DND-41 (cell line): ENCODE results near the gene LDLR.

Experiments used
- EZH2 ChIP-seq: IDR thresholded peaks from 3 replicates; pipeline ENCODE4 v1.6.1; 2012; ENCODE audit warnings: borderline replicate concordance, low read depth, mild to moderate bottlenecking, moderate library complexity, low read length, inconsistent platforms; ENCODE audit not compliant: severe bottlenecking
- TF ChIP-seq, protein P1 (sequence below): IDR thresholded peaks from 2 replicates; pipeline ENCODE4 v1.5.1; 2012; ENCODE audit warnings: borderline replicate concordance, low read length, moderate library complexity, mild to moderate bottlenecking; ENCODE audit not compliant: poor library complexity, severe bottlenecking; ENCODE audit errors: extremely low read depth

DNA sequence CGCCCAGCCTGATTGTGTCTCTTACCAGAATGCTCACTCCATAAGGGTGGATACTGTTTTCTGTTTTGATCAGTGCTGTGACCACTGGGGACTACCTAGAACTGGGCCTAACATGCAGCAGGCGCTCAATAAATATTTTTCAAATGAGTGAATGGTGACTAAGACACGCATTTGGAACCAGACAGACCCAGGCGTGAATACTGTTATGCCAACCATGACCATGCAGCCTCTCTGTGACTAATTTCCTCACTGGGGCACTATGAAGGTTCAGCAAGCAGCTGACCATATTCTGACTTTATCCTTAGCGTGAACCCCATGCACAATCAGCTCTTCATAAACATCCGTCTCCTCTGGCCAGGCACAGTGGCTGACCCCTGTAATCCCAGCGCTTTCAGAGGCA, 79.3 kb downstream of the LDLR start:
- TF ChIP-seq, protein P1, sequence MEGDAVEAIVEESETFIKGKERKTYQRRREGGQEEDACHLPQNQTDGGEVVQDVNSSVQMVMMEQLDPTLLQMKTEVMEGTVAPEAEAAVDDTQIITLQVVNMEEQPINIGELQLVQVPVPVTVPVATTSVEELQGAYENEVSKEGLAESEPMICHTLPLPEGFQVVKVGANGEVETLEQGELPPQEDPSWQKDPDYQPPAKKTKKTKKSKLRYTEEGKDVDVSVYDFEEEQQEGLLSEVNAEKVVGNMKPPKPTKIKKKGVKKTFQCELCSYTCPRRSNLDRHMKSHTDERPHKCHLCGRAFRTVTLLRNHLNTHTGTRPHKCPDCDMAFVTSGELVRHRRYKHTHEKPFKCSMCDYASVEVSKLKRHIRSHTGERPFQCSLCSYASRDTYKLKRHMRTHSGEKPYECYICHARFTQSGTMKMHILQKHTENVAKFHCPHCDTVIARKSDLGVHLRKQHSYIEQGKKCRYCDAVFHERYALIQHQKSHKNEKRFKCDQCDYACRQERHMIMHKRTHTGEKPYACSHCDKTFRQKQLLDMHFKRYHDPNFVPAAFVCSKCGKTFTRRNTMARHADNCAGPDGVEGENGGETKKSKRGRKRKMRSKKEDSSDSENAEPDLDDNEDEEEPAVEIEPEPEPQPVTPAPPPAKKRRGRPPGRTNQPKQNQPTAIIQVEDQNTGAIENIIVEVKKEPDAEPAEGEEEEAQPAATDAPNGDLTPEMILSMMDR: no peak
- no peak for TF ChIP-seq EZH2
